ENCODE results near the gene DDX27.

Gene DDX27

GRCh38 chr20:49203746-49204145, 15.5 kb upstream of the DDX27 start:
- DNase-seq: no peak

GRCh38 chr20:49207076-49207475, 12.1 kb upstream of the DDX27 start:
- DNase-seq: no peak

- DNase-seq: no peak
These were observed 9.0 kb upstream of the DDX27 start for GRCh38 chr20:49210101-49210756.

GRCh38 chr20:49210757-49211110, 8.5 kb upstream of the DDX27 start:
- no peak for DNase-seq

- no peak for DNase-seq
These were observed 4.6 kb upstream of the DDX27 start for GRCh38 chr20:49214571-49214970.

- DNase-seq: no peak
These were observed 4.0 kb upstream of the DDX27 start for GRCh38 chr20:49215232-49215631.

- peak; percentile 98 for DNase-seq
These were observed 2.1 kb upstream of the DDX27 start for GRCh38 chr20:49216991-49217578.

GRCh38 chr20:49218739-49219090, 501 bp upstream of the DDX27 start:
- DNase-seq: peak; percentile 67

GRCh38 chr20:49219924-49220831, 962 bp downstream of the DDX27 start:
- peak; percentile 66 for DNase-seq

- no peak for DNase-seq
These were observed 6.7 kb downstream of the DDX27 start for GRCh38 chr20:49225896-49226295.

- DNase-seq: no peak
These were observed 9.5 kb downstream of the DDX27 start for GRCh38 chr20:49228676-49229075.

- no peak for DNase-seq
These were observed 10.2 kb downstream of the DDX27 start for GRCh38 chr20:49229381-49229780.

- no peak for DNase-seq
These were observed 10.8 kb downstream of the DDX27 start for GRCh38 chr20:49230021-49230420.

GRCh38 chr20:49230561-49231133, 11.4 kb downstream of the DDX27 start:
- DNase-seq: no peak

GRCh38 chr20:49231471-49231870, 12.3 kb downstream of the DDX27 start:
- DNase-seq: no peak

GRCh38 chr20:49233226-49233625, 14.0 kb downstream of the DDX27 start:
- DNase-seq: no peak

GRCh38 chr20:49234831-49235230, 15.6 kb downstream of the DDX27 start:
- no peak for DNase-seq

GRCh38 chr20:49236301-49236700, 17.1 kb downstream of the DDX27 start:
- DNase-seq: no peak

GRCh38 chr20:49237531-49237930, 18.3 kb downstream of the DDX27 start:
- no peak for DNase-seq

- peak; percentile 60 for DNase-seq
These were observed 26.9 kb downstream of the DDX27 start for GRCh38 chr20:49245921-49246740.

GRCh38 chr20:49247169-49247723, 28.0 kb downstream of the DDX27 start:
- peak; percentile 42 for DNase-seq

GRCh38 chr20:49247792-49248191, 28.6 kb downstream of the DDX27 start:
- DNase-seq: peak; percentile 17

Measured in activated effector memory CD4-positive, alpha-beta T cell treated with anti-CD3 and anti-CD28 coated beads, Interleukin-2, amount 50 U/mL, for 16 hours (primary cell).